Measurements from ENCODE around the gene BCR.
A peak's percentile ranks its signal among the peaks of the same experiment; 100 is the strongest.
"Not testable (repeated sequence)": the region's sequence is repeated elsewhere in the genome, so short reads cannot be mapped to it uniquely, and the experiment has no call there.

The BCR gene

GRCh38 chr22:23302171-23303002 is 122.1 kb downstream of the BCR start:
- no peak overlapping the region for H3K4me3 ChIP-seq (ENCODE audit: control insufficient read depth, low read depth, low read length)
- TF ChIP-seq CTCF (IDR thresholded peaks at IDR 0.05; ENCODE audit: control insufficient read depth, insufficient read depth, low read depth, low read length, missing control alignments) = no peak
- no peak for DNase-seq (ENCODE audit: low read depth)

- DNase-seq (ENCODE audit: low read depth) = peak; percentile 13
- H3K4me3 ChIP-seq (ENCODE audit: control insufficient read depth, low read depth, low read length) = no peak overlapping the region
- no peak for TF ChIP-seq CTCF (IDR thresholded peaks at IDR 0.05; ENCODE audit: control insufficient read depth, insufficient read depth, low read depth, low read length, missing control alignments)
Observed at GRCh38 chr22:23305321-23305910, 125.1 kb downstream of the BCR start.

GRCh38 chr22:23305922-23306374 is 125.6 kb downstream of the BCR start:
- TF ChIP-seq CTCF (IDR thresholded peaks at IDR 0.05; ENCODE audit: control insufficient read depth, insufficient read depth, low read depth, low read length, missing control alignments) = no peak
- H3K4me3 ChIP-seq (ENCODE audit: control insufficient read depth, low read depth, low read length) = no peak overlapping the region
- peak; percentile 32 for DNase-seq (ENCODE audit: low read depth)

GRCh38 chr22:23306438-23306921 is 126.2 kb downstream of the BCR start:
- no peak for TF ChIP-seq CTCF (IDR thresholded peaks at IDR 0.05; ENCODE audit: control insufficient read depth, insufficient read depth, low read depth, low read length, missing control alignments)
- DNase-seq (ENCODE audit: low read depth) = peak; percentile 16

GRCh38 chr22:23306926-23307325 is 126.6 kb downstream of the BCR start:
- no peak for DNase-seq (ENCODE audit: low read depth)
- no peak for TF ChIP-seq CTCF (IDR thresholded peaks at IDR 0.05; ENCODE audit: control insufficient read depth, insufficient read depth, low read depth, low read length, missing control alignments)
- H3K4me3 ChIP-seq (ENCODE audit: control insufficient read depth, low read depth, low read length) = no peak overlapping the region

More at GRCh38 chr22:23306438-23306921, 126.2 kb downstream of the BCR start:
- H3K4me3 ChIP-seq (ENCODE audit: control insufficient read depth, low read depth, low read length) = no peak overlapping the region

GRCh38 chr22:23307511-23307910 is 127.2 kb downstream of the BCR start:
- not testable (repeated sequence) for H3K4me3 ChIP-seq (ENCODE audit: control insufficient read depth, low read depth, low read length); DNase-seq (ENCODE audit: low read depth)

GRCh38 chr22:23309261-23309660 is 129.0 kb downstream of the BCR start:
- not testable (repeated sequence) for DNase-seq (ENCODE audit: low read depth)

GRCh38 chr22:23310443-23311097 is 130.3 kb downstream of the BCR start:
- DNase-seq (ENCODE audit: low read depth) = not testable (repeated sequence)

More at GRCh38 chr22:23309261-23309660, 129.0 kb downstream of the BCR start:
- not testable (repeated sequence) for H3K4me3 ChIP-seq (ENCODE audit: control insufficient read depth, low read depth, low read length)

GRCh38 chr22:23311635-23312420 is 131.5 kb downstream of the BCR start:
- not testable (repeated sequence) for H3K4me3 ChIP-seq (ENCODE audit: control insufficient read depth, low read depth, low read length); DNase-seq (ENCODE audit: low read depth)

More at GRCh38 chr22:23310443-23311097, 130.3 kb downstream of the BCR start:
- H3K4me3 ChIP-seq (ENCODE audit: control insufficient read depth, low read depth, low read length) = not testable (repeated sequence)

Measured in AG09309 (cell line).